HL-60 (cell line): Measurements from ENCODE around the gene SERPINF2.
A peak's percentile ranks its signal among the peaks of the same experiment; 100 is the strongest.

Source experiments
- DNase-seq, 2 experiments: peaks; one replicate each; pipeline ENCODE4 v3.0.0-alpha.2; 2010 to 2020; ENCODE audit warnings: low read depth in 1 of 2, low spot score in 1 of 2
- H3K27ac ChIP-seq: fragments of 250-450 bp; sonication (Bioruptor Pico); replicated peaks from 2 replicates; pipeline ENCODE4 v1.5.1; 2020; ENCODE audit warnings: mild to moderate bottlenecking, moderate library complexity
- H3K27me3 ChIP-seq: fragments of 250-450 bp; sonication (Bioruptor Pico); 2 replicates; pipeline ENCODE4 v1.5.1; 2021; ENCODE audit warnings: mild to moderate bottlenecking, moderate library complexity; ENCODE audit not compliant: insufficient read depth, poor library complexity, severe bottlenecking
- H3K4me3 ChIP-seq: replicated peaks from 2 replicates; pipeline ENCODE4 v1.5.1; 2011; ENCODE audit warnings: mild to moderate bottlenecking, control low read depth, low read length; ENCODE audit not compliant: insufficient read depth
- CTCF ChIP-seq: IDR thresholded peaks from one replicate; pipeline ENCODE4 v1.5.1; 2011; ENCODE audit warnings: low read length, control low read depth, inconsistent platforms; ENCODE audit not compliant: insufficient read depth
- GABPA ChIP-seq: IDR thresholded peaks from 2 replicates; pipeline ENCODE4 v1.6.1; 2012; ENCODE audit warnings: low read depth
- POLR2AphosphoS5 ChIP-seq: IDR thresholded peaks from 2 replicates; pipeline ENCODE4 v1.6.1; 2012; ENCODE audit warnings: low read depth
- REST ChIP-seq: IDR thresholded peaks from 2 replicates; pipeline ENCODE4 v1.6.1; 2012; ENCODE audit warnings: low read depth; ENCODE audit not compliant: insufficient replicate concordance
- SPI1 ChIP-seq: IDR thresholded peaks from 2 replicates; pipeline ENCODE4 v1.6.1; 2012; ENCODE audit warnings: low read depth, mild to moderate bottlenecking, borderline replicate concordance

The SERPINF2 gene

GRCh38 chr17:1754430-1755112 is 11.9 kb downstream of the SERPINF2 start:
- no peak overlapping the region for H3K27ac ChIP-seq
- TF ChIP-seq SPI1 = no peak
- no peak for TF ChIP-seq POLR2AphosphoS5
- no peak for TF ChIP-seq GABPA
- DNase-seq = no peak
- no peak overlapping the region for H3K4me3 ChIP-seq
- no peaks in the 10 kb centered on the region for H3K27me3 ChIP-seq

DNA sequence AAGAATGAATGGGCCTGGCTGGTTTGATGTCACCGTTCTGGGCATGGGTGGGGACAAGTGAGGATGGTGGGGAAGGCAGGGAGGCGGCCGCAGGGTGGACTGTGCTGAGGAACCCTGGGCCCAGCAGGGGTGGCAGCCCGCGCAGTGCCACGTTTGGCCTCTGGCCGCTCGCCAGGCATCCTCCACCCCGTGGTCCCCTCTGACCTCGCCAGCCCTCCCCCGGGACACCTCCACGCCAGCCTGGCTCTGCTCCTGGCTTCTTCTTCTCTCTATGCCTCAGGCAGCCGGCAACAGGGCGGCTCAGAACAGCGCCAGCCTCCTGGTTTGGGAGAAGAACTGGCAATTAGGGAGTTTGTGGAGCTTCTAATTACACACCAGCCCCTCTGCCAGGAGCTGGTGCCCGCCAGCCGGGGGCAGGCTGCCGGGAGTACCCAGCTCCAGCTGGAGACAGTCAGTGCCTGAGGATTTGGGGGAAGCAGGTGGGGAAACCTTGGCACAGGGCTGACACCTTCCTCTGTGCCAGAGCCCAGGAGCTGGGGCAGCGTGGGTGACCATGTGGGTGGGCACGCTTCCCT is 12.7 kb downstream of the SERPINF2 start:
- Histone ChIP-seq H3K4me3 (no peak overlapping the region), H3K27ac (no peak overlapping the region), H3K27me3 (no peaks in the 10 kb centered on the region)
- TF ChIP-seq SPI1 = no peak
- no peak for DNase-seq

- H3K4me3 ChIP-seq = no peak overlapping the region
- H3K27ac ChIP-seq = no peak overlapping the region
- no peaks in the 10 kb centered on the region for H3K27me3 ChIP-seq
- TF ChIP-seq POLR2AphosphoS5 = no peak
- TF ChIP-seq GABPA = no peak
- TF ChIP-seq SPI1 = no peak
- TF ChIP-seq CTCF = no peak
- no peak for TF ChIP-seq REST
- DNase-seq = no peak
Observed at GRCh38 chr17:1755827-1756262, 13.2 kb downstream of the SERPINF2 start.

- TF ChIP-seq CTCF (no peak), POLR2AphosphoS5 (no peak), SPI1 (no peak; the same call in 1 of the 2 replicates), GABPA (no peak), REST (no peak)
- Histone ChIP-seq H3K27ac (no peak overlapping the region), H3K27me3 (no peaks in the 10 kb centered on the region), H3K4me3 (no peak overlapping the region)
- DNase-seq = peak in 1 of 2 experiments; percentile 49
Observed at GRCh38 chr17:1758807-1759206, 16.1 kb downstream of the SERPINF2 start.
